Sigmoid colon (tissue), 4 donors: ENCODE data around the gene FBXO17.

ENCODE experiments used
- EP300 ChIP-seq, 4 donors: sonication (generic); formaldehyde crosslinking; IDR thresholded peaks; one replicate each; pipeline ENCODE4 v1.6.1; 2017; ENCODE audit warnings: antibody characterized with exemption in 4 of 4
- POLR2A ChIP-seq, 2 donors: fragments of 450-650 bp; IDR thresholded peaks; one replicate each; pipeline ENCODE4 v1.6.1; 2016; ENCODE audit warnings: antibody characterized with exemption in 2 of 2, mild to moderate bottlenecking in 2 of 2, moderate library complexity in 2 of 2
- TF ChIP-seq, protein P1 (sequence below), 4 experiments: fragments of 450-650 bp in 3 of 4; fragments of 200-600 bp in 1 of 4; IDR thresholded peaks; one replicate each; pipeline ENCODE4 v1.5.1; 2016 to 2019; ENCODE audit warnings: antibody characterized with exemption in 4 of 4, mild to moderate bottlenecking in 3 of 4, moderate library complexity in 2 of 4

DNA sequence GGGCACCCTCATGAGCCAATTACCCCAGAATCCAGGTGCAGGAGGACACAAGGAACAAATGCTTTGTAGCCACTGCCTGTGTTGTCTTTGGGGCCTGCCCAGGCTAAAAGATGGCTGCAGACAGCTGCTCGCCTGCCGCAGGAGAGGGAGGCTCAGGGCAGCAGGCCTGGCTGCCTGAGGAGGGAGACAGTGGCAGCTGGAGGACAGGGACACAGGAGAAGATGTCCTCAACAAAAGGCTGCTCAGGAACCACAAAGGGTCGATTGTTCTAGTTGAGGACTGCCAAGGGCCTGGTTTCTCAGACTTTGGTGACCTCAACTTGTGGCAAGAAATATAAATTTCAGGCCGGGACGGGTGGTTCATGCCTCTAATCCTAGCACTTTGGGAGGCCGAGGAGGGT is 83.8 kb downstream of the FBXO17 start:
- TF ChIP-seq POLR2A (IDR thresholded peaks at IDR 0.05) (no peak), EP300 (IDR thresholded peaks at IDR 0.05) (no peak)
- TF ChIP-seq, protein P1, sequence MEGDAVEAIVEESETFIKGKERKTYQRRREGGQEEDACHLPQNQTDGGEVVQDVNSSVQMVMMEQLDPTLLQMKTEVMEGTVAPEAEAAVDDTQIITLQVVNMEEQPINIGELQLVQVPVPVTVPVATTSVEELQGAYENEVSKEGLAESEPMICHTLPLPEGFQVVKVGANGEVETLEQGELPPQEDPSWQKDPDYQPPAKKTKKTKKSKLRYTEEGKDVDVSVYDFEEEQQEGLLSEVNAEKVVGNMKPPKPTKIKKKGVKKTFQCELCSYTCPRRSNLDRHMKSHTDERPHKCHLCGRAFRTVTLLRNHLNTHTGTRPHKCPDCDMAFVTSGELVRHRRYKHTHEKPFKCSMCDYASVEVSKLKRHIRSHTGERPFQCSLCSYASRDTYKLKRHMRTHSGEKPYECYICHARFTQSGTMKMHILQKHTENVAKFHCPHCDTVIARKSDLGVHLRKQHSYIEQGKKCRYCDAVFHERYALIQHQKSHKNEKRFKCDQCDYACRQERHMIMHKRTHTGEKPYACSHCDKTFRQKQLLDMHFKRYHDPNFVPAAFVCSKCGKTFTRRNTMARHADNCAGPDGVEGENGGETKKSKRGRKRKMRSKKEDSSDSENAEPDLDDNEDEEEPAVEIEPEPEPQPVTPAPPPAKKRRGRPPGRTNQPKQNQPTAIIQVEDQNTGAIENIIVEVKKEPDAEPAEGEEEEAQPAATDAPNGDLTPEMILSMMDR (IDR thresholded peaks at IDR 0.05), result no peak
